ENCODE measurements around the gene BRSK1. TPM values are rescaled to one million over a fixed set of nuclear protein-coding genes. Genes with fewer than 3 reads are reported as not detected.

Gene BRSK1
- total RNA-seq, 1 donor from 2014 or later, result 24.1 TPM

GRCh38 chr19:55341595-55342531, 58.1 kb downstream of the BRSK1 start:
- Histone ChIP-seq H3K9me3 (ENCODE audit: low read depth) (no peaks in the 10 kb centered on the region), H3K36me3 (no peaks in the 10 kb centered on the region), H3K4me2 (peak overlapping the region; percentile 84), H3K4me1 (peaks cover 8% of the 10 kb centered on the region), H3F3A (ENCODE audit: low read depth) (peaks cover 13% of the 10 kb centered on the region), H3K9ac (no peak overlapping the region), H3K27me3 (no peaks in the 10 kb centered on the region), H4K20me1 (ENCODE audit: low read depth) (peaks cover 38% of the 10 kb centered on the region), H2AFZ (replicated peaks) (no peak overlapping the region), H3K79me2 (ENCODE audit: low read depth) (peaks cover 26% of the 10 kb centered on the region), H3K4me3 (peak overlapping the region; percentile 95), H3K27ac (no peak overlapping the region)
- Mint-ChIP-seq H3K4me1 (peaks cover 25% of the 10 kb centered on the region), H3K36me3 (peaks cover 8% of the 10 kb centered on the region), H3K9me3 (no peaks in the 10 kb centered on the region), H3K27ac (no peak overlapping the region), H3K27me3 (ENCODE audit: insufficient read depth, low read depth) (peaks cover 14% of the 10 kb centered on the region), H3K4me3 (peak overlapping the region; percentile 87)
- TF ChIP-seq EZH2phosphoT487 (IDR thresholded peaks at IDR 0.05), result no peak
- TF ChIP-seq, protein P1, sequence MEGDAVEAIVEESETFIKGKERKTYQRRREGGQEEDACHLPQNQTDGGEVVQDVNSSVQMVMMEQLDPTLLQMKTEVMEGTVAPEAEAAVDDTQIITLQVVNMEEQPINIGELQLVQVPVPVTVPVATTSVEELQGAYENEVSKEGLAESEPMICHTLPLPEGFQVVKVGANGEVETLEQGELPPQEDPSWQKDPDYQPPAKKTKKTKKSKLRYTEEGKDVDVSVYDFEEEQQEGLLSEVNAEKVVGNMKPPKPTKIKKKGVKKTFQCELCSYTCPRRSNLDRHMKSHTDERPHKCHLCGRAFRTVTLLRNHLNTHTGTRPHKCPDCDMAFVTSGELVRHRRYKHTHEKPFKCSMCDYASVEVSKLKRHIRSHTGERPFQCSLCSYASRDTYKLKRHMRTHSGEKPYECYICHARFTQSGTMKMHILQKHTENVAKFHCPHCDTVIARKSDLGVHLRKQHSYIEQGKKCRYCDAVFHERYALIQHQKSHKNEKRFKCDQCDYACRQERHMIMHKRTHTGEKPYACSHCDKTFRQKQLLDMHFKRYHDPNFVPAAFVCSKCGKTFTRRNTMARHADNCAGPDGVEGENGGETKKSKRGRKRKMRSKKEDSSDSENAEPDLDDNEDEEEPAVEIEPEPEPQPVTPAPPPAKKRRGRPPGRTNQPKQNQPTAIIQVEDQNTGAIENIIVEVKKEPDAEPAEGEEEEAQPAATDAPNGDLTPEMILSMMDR (IDR thresholded peaks at IDR 0.05), result no peak
- TF ChIP-seq EZH2 (IDR thresholded peaks at IDR 0.05), result no peak
- no peak for DNase-seq (ENCODE audit: low spot score)

DNA sequence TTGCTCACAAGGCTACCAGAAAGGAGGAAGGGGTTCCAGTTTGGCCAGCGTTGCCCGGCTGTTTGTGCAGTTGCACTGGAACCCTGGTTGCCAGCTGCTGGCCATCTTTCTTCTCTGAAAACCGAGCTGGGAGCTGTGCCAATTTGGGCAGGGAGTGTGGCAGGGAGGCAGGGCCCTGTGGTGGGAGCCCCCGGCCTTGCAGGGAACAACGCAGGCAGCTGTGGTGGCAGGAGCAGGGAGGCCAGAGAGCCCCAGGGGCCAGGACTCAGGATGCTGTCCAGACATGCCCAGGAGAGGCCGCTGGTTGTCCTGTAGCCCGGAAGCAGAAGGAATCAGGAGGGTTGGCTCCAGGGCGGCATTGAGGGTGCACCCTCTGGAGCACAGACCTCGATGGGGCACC, 60.6 kb downstream of the BRSK1 start:
- no peak overlapping the region for H3K27ac ChIP-seq
- peak overlapping the region; percentile 13 for H3K4me3 Mint-ChIP-seq
- peaks cover 26% of the 10 kb centered on the region for H3K79me2 ChIP-seq (ENCODE audit: low read depth)
- peaks cover 33% of the 10 kb centered on the region for H3K4me1 Mint-ChIP-seq
- no peak overlapping the region for H2AFZ ChIP-seq (replicated peaks)
- no peaks in the 10 kb centered on the region for H3K36me3 ChIP-seq
- no peak for DNase-seq (ENCODE audit: low spot score)
- no peak overlapping the region for H3K4me2 ChIP-seq
- no peaks in the 10 kb centered on the region for H3K9me3 Mint-ChIP-seq
- H4K20me1 ChIP-seq (ENCODE audit: low read depth), result peaks cover 63% of the 10 kb centered on the region
- H3K27me3 Mint-ChIP-seq (ENCODE audit: insufficient read depth, low read depth), result peaks cover 4% of the 10 kb centered on the region
- peaks cover 8% of the 10 kb centered on the region for H3K36me3 Mint-ChIP-seq
- H3F3A ChIP-seq (ENCODE audit: low read depth), result peaks cover 26% of the 10 kb centered on the region
- H3K4me3 ChIP-seq, result no peak overlapping the region
- no peaks in the 10 kb centered on the region for H3K9me3 ChIP-seq (ENCODE audit: low read depth)
- no peaks in the 10 kb centered on the region for H3K27me3 ChIP-seq
- no peak overlapping the region for H3K9ac ChIP-seq
- peaks cover 28% of the 10 kb centered on the region for H3K4me1 ChIP-seq
- no peak for TF ChIP-seq EZH2phosphoT487 (IDR thresholded peaks at IDR 0.05)
- no peak for TF ChIP-seq EZH2 (IDR thresholded peaks at IDR 0.05)
- TF ChIP-seq, protein P1 (IDR thresholded peaks at IDR 0.05), result no peak
- no peak overlapping the region for H3K27ac Mint-ChIP-seq

DNA sequence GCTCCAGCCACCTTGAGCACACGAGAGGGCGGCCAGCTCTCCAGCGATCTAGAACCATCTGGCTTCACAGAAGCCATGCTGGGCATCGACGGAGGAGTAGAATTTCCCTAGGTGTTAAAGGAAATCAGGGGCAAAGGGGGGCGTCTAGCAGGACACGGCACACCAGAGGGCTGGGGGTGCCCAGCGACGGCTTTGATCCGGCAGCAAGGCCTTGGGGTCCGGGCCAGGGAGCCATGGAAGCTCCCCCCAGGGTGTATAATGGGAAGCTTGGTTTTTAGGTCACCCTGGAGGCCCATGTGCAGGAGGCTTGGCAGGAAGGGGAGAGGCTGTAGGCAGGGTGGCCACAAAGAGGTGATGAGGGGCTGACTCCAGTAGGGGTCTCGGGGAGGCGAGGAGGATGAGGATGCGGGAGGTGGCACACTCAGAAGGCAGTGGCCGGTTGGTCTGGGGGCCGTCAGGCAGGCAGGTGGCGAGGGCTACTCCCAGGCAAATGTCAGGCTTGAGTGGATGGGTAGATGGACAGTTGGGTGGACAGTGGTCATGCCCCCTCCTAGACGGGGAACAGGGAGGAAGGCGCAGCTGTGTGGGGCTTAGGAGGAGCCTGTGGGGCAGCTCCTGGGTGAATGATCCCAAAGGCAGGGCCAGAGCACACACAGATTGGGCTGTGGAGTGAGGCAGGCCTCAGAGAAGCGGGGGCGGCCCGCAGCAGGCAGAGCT, 61.5 kb downstream of the BRSK1 start:
- H3F3A ChIP-seq (ENCODE audit: low read depth), result peaks cover 29% of the 10 kb centered on the region
- no peak overlapping the region for H3K4me3 ChIP-seq
- Mint-ChIP-seq H3K9me3 (no peaks in the 10 kb centered on the region), H3K4me1 (peaks cover 33% of the 10 kb centered on the region), H3K36me3 (peaks cover 8% of the 10 kb centered on the region), H3K27me3 (ENCODE audit: insufficient read depth, low read depth) (peaks cover 2% of the 10 kb centered on the region), H3K4me3 (peak overlapping the region; percentile 27), H3K27ac (no peak overlapping the region)
- no peak overlapping the region for H3K27ac ChIP-seq
- H4K20me1 ChIP-seq (ENCODE audit: low read depth), result peaks cover 63% of the 10 kb centered on the region
- no peak for DNase-seq (ENCODE audit: low spot score)
- H2AFZ ChIP-seq (replicated peaks), result no peak overlapping the region
- H3K4me1 ChIP-seq, result peaks cover 29% of the 10 kb centered on the region
- no peaks in the 10 kb centered on the region for H3K9me3 ChIP-seq (ENCODE audit: low read depth)
- H3K4me2 ChIP-seq, result no peak overlapping the region
- H3K36me3 ChIP-seq, result no peaks in the 10 kb centered on the region
- H3K27me3 ChIP-seq, result no peaks in the 10 kb centered on the region
- H3K79me2 ChIP-seq (ENCODE audit: low read depth), result peaks cover 22% of the 10 kb centered on the region
- TF ChIP-seq EZH2 (IDR thresholded peaks at IDR 0.05), result no peak
- no peak for TF ChIP-seq EZH2phosphoT487 (IDR thresholded peaks at IDR 0.05)
- TF ChIP-seq, protein P1 (IDR thresholded peaks at IDR 0.05), result no peak
- H3K9ac ChIP-seq, result no peak overlapping the region

Data from neural progenitor cell (in vitro differentiated cells).